HepG2 (cell line): ENCODE measurements around the gene MPC2. TPM values are rescaled to one million over a fixed set of nuclear protein-coding genes. Genes with fewer than 3 reads are reported as not detected.

Experiments used
- ATAC-seq: fragments of 200-7000 bp; cut with Tn5 transposase; 3 replicates; pipeline ENCODE4 v1.9.1; 2020; ENCODE audit warnings: mild to moderate bottlenecking, moderate library complexity
- BruUV-seq: library from RNA; stranded (reverse); fragments of 400-500 nt; replicated peaks from 2 replicates; lab custom pipeline; 2021; lab: Mats Ljungman, UMichigan
- CTCF ChIA-PET: fragments of 300-600 bp; formaldehyde crosslinking; extraction: SDS; loops from one replicate; lab custom pipeline; 2021; ENCODE audit warnings: low total read pairs, inconsistent platforms, low intra/inter-chr PET ratio; lab: Yijun Ruan, JAX
- POLR2A ChIA-PET: fragments of 350-600 bp; sonication (Branson Sonifier 250); formaldehyde crosslinking; loops from one replicate; lab custom pipeline; 2020; ENCODE audit warnings: antibody characterized with exemption, inconsistent platforms; lab: Yijun Ruan, JAX
- DNase-seq: peaks from one replicate; pipeline ENCODE4 v3.0.0-alpha.2; 2015; ENCODE audit warnings: low spot score
- FAIRE-seq: peaks from 3 replicates; lab custom pipeline; 2011; peaks lifted over from hg19 to GRCh38; lab: Jason Lieb, UNC
- H2AFZ ChIP-seq: one replicate; pipeline ENCODE4 v1.6.1; 2011; ENCODE audit warnings: low read length, inconsistent platforms
- H3K27ac ChIP-seq: fragments of 300-600 bp; 3 replicates; pipeline ENCODE4 v1.8.0; 2011; ENCODE audit warnings: mixed run types, mild to moderate bottlenecking, mixed read lengths, low read length, inconsistent platforms; ENCODE audit not compliant: insufficient read depth; ENCODE audit errors: extremely low read length
- H3K27me3 ChIP-seq, 2 experiments: fragments of 200-600 bp in 1 of 2; 2 replicates in 1 of 2; 3 replicates in 1 of 2; pipeline versions ENCODE4 v1.6.0 to v1.8.0; 2011; ENCODE audit warnings: low read length in 2 of 2, mild to moderate bottlenecking in 2 of 2, moderate library complexity in 2 of 2, inconsistent platforms in 1 of 2; ENCODE audit not compliant: insufficient read depth in 2 of 2, control insufficient read depth in 1 of 2
- H3K36me3 ChIP-seq, 2 experiments: fragments of 200-600 bp in 1 of 2; replicated peaks in 1 of 2; 2 replicates in 1 of 2; 3 replicates in 1 of 2; pipeline versions ENCODE4 v1.5.1 to v1.8.0; 2011; ENCODE audit warnings: low read length in 2 of 2, inconsistent platforms in 1 of 2; ENCODE audit not compliant: insufficient read depth in 2 of 2, control insufficient read depth in 1 of 2
- H3K4me1 ChIP-seq: 2 replicates; pipeline ENCODE4 v1.5.1; 2012; ENCODE audit warnings: low read length, inconsistent platforms; ENCODE audit not compliant: insufficient read depth
- H3K4me2 ChIP-seq: 2 replicates; pipeline ENCODE4 v1.6.0; 2011; ENCODE audit warnings: low read depth, low read length, inconsistent platforms
- H3K4me3 ChIP-seq, 3 experiments: fragments of 200-600 bp in 1 of 3; sonication (generic), shearing (Covaris generic) in 1 of 3; replicated peaks in 1 of 3; 2 replicates each; pipeline ENCODE4 v1.5.1; 2011 to 2016; ENCODE audit warnings: low read length in 3 of 3, inconsistent platforms in 2 of 3, low read depth in 2 of 3, mild to moderate bottlenecking in 2 of 3, control low read depth in 1 of 3, mixed read lengths in 1 of 3; ENCODE audit not compliant: insufficient read depth in 1 of 3
- H3K79me2 ChIP-seq: one replicate; pipeline ENCODE4 v1.6.1; 2011; ENCODE audit warnings: low read length, inconsistent platforms; ENCODE audit not compliant: insufficient read depth
- H3K9ac ChIP-seq: 2 replicates; pipeline ENCODE4 v1.6.0; 2011; ENCODE audit warnings: mild to moderate bottlenecking, low read depth, low read length, inconsistent platforms; ENCODE audit not compliant: insufficient read depth
- H3K9me3 ChIP-seq: 2 replicates; pipeline ENCODE4 v1.5.1; 2012; ENCODE audit warnings: mild to moderate bottlenecking, low read length
- H4K20me1 ChIP-seq: 2 replicates; pipeline ENCODE4 v1.6.0; 2011; ENCODE audit warnings: inconsistent platforms, mild to moderate bottlenecking, low read length, moderate library complexity; ENCODE audit not compliant: insufficient read depth
- FOXP1 ChIP-seq, 2 experiments: fragments of 450-650 bp in 1 of 2; IDR thresholded peaks; 2 replicates each; pipeline ENCODE4 v1.6.1; 2017 to 2018; ENCODE audit warnings: antibody characterized with exemption in 1 of 2
- HDAC2 ChIP-seq: sonication (generic); formaldehyde crosslinking; IDR thresholded peaks from 2 replicates; pipeline ENCODE4 v1.4.0; 2020; ENCODE audit warnings: missing genetic modification reagents
- ISX ChIP-seq: sonication (generic); formaldehyde crosslinking; conservative IDR thresholded peaks from 2 replicates; pipeline ENCODE4 v1.5.0; 2020; ENCODE audit warnings: missing genetic modification reagents
- KDM6A ChIP-seq: IDR thresholded peaks from 2 replicates; pipeline ENCODE4 v1.6.1; 2016; ENCODE audit warnings: low read depth
- PRPF4 ChIP-seq: fragments of 200-400 bp; formaldehyde crosslinking; IDR thresholded peaks from 2 replicates; pipeline ENCODE4 v1.6.1; 2016; ENCODE audit warnings: low read length, low read depth; ENCODE audit not compliant: poor library complexity, severe bottlenecking
- RCOR2 ChIP-seq: IDR thresholded peaks from 2 replicates; pipeline ENCODE4 v1.6.1; 2016; ENCODE audit warnings: missing biosample characterization, missing genetic modification reagents
- RFXANK ChIP-seq: IDR thresholded peaks from 2 replicates; pipeline ENCODE4 v1.6.1; 2016
- RFXAP ChIP-seq: sonication (generic); formaldehyde crosslinking; IDR thresholded peaks from 2 replicates; pipeline ENCODE4 v1.4.0; 2020; ENCODE audit warnings: missing genetic modification reagents, borderline replicate concordance
- SP4 ChIP-seq: sonication (generic); formaldehyde crosslinking; IDR thresholded peaks from 2 replicates; pipeline ENCODE4 v1.8.1; 2023; ENCODE audit warnings: mild to moderate bottlenecking, missing genetic modification reagents
- STAG1 ChIP-seq: sonication (generic); formaldehyde crosslinking; IDR thresholded peaks from 2 replicates; pipeline ENCODE4 v1.4.0; 2020; ENCODE audit warnings: missing genetic modification reagents
- ZIK1 ChIP-seq: sonication (generic); formaldehyde crosslinking; IDR thresholded peaks from 2 replicates; pipeline ENCODE4 v1.5.0; 2020; ENCODE audit warnings: mild to moderate bottlenecking, low read depth, missing genetic modification reagents, borderline replicate concordance
- ZNF510 ChIP-seq: sonication (generic); formaldehyde crosslinking; IDR thresholded peaks from 2 replicates; pipeline ENCODE4 v1.4.0; 2020; ENCODE audit warnings: low read depth, mild to moderate bottlenecking, missing genetic modification reagents
- ZSCAN29 ChIP-seq: sonication (generic); formaldehyde crosslinking; conservative IDR thresholded peaks from 2 replicates; pipeline ENCODE4 v1.4.0; 2020; ENCODE audit warnings: mild to moderate bottlenecking, missing genetic modification reagents
- WGBS: methylation state at CpG from one replicate; pipeline ENCODE4 v1.1.6; 2017; ENCODE audit warnings: low lambda C conversion rate; 5-methylcytosine and 5-hydroxymethylcytosine counted together
- in situ Hi-C: cut with HindIII; loops from 2 replicates; pipeline ENCODE4 v1.10.0; 2017; ENCODE audit warnings: low pct_unique_long_range_greater_than_20kb; ENCODE audit not compliant: extremely low pct_ligation_motif_present
- intact Hi-C: fragments of 100-400 bp; cut with micrococcal nuclease; formaldehyde crosslinking; loops from one replicate; pipeline ENCODE4 v1.10.0; 2022; ENCODE audit not compliant: unreplicated experiment
- polyA plus RNA-seq, 8 experiments: library from polyadenylated mRNA; depleted of rRNA in 3 of 8; stranded (reverse) in 7 of 8; unstranded in 1 of 8; fragments of >200 nt; fragmentation: Illumina TruSeq in 4 of 8; extraction: Trizol in 4 of 8; gene quantifications; 2 replicates each; pipeline versions ENCODE4 v1.2.1 to v1.2.3, GENCODE V29; 2011 to 2016; ENCODE audit warnings: low read depth in 4 of 8, missing spikeins in 1 of 8, mixed read lengths in 1 of 8; ENCODE audit not compliant: insufficient read depth in 1 of 8
- total RNA-seq, 5 experiments: library from RNA; depleted of rRNA; stranded (reverse); fragments of >200 nt; fragmentation: Illumina TruSeq; extraction: Trizol; gene quantifications; 2 replicates each; pipeline ENCODE4 v1.2.3, GENCODE V29; 2016; ENCODE audit warnings: low read depth in 1 of 5
- TF ChIP-seq, protein P1 (sequence below): sonication (generic); formaldehyde crosslinking; IDR thresholded peaks from 2 replicates; pipeline ENCODE4 v1.4.0; 2020; ENCODE audit warnings: missing genetic modification reagents
- TF ChIP-seq, protein P2 (sequence below): sonication (generic); formaldehyde crosslinking; IDR thresholded peaks from 2 replicates; pipeline ENCODE4 v1.5.0; 2020; ENCODE audit warnings: missing genetic modification reagents

MPC2 gene
- total and polyA plus RNA-seq, 2 of the 13 experiments (the other 11 are each of a cell fraction or from before 2014, with no cell fraction given), result 38.8 to 136 TPM

DNA sequence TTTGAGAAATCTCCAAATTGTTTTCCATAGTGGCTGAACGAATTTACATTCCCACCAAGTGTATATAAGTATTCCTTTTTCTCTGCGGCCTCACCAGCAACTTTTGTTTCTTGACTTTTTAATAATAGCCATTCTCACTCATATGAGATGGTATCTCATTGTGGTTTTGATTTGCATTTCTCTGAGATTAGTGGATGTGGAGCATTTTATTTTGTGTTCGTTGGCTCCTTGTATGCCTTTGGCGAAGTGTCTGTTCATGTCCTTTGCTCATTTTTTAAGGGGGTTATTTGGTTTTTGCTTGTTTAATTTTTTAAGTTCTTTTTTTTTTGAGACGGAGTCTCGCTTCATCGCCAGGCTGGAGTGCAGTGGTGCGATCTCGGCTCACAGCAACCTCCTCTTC lies 45.1 kb upstream of the MPC2 start:
- Histone ChIP-seq H3K9me3 (no peaks in the 10 kb centered on the region), H3K4me2 (no peak overlapping the region), H3K4me1 (peaks cover 15% of the 10 kb centered on the region), H3K79me2 (peaks cover 9% of the 10 kb centered on the region), H2AFZ (no peak overlapping the region), H3K9ac (no peak overlapping the region), H3K27ac (no peak overlapping the region), H3K4me3 (no peak overlapping the region), H3K36me3 (peaks cover 3 to 5% of the 10 kb centered on the region in 2 experiments; a peak in 4 of 5 replicates), H4K20me1 (peaks cover 2% of the 10 kb centered on the region; the same call in 1 of the 2 replicates), H3K27me3 (no peaks in the 10 kb centered on the region)
- FAIRE-seq (no peak), ATAC-seq (no peak), DNase-seq (no peak)
- in situ Hi-C loops (no loop called here), intact Hi-C loops (no loop called here)
- ChIA-PET POLR2A (no interaction called here), CTCF (no interaction called here)
- WGBS, result 98% methylated on average over 9 of the region's 9 CpGs
- no TSS peak for BruUV-seq
- no peak for TF ChIP-seq ZNF510
- no peak for TF ChIP-seq RCOR2 (CRISPR knock-in tag)
- TF ChIP-seq FOXP1 (IDR thresholded peaks at IDR 0.05), result no peak
- TF ChIP-seq FOXP1 (CRISPR knock-in tag; IDR thresholded peaks at IDR 0.05), result no peak
- TF ChIP-seq HDAC2 (CRISPR knock-in tag), result no peak
- TF ChIP-seq ISX (CRISPR knock-in tag), result no peak
- TF ChIP-seq ZSCAN29 (CRISPR knock-in tag), result no peak
- no peak for TF ChIP-seq PRPF4
- no peak for TF ChIP-seq KDM6A (CRISPR knock-in tag)
- TF ChIP-seq, protein P1, sequence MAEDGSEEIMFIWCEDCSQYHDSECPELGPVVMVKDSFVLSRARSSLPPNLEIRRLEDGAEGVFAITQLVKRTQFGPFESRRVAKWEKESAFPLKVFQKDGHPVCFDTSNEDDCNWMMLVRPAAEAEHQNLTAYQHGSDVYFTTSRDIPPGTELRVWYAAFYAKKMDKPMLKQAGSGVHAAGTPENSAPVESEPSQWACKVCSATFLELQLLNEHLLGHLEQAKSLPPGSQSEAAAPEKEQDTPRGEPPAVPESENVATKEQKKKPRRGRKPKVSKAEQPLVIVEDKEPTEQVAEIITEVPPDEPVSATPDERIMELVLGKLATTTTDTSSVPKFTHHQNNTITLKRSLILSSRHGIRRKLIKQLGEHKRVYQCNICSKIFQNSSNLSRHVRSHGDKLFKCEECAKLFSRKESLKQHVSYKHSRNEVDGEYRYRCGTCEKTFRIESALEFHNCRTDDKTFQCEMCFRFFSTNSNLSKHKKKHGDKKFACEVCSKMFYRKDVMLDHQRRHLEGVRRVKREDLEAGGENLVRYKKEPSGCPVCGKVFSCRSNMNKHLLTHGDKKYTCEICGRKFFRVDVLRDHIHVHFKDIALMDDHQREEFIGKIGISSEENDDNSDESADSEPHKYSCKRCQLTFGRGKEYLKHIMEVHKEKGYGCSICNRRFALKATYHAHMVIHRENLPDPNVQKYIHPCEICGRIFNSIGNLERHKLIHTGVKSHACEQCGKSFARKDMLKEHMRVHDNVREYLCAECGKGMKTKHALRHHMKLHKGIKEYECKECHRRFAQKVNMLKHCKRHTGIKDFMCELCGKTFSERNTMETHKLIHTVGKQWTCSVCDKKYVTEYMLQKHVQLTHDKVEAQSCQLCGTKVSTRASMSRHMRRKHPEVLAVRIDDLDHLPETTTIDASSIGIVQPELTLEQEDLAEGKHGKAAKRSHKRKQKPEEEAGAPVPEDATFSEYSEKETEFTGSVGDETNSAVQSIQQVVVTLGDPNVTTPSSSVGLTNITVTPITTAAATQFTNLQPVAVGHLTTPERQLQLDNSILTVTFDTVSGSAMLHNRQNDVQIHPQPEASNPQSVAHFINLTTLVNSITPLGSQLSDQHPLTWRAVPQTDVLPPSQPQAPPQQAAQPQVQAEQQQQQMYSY (CRISPR knock-in tag), result no peak
- no peak for TF ChIP-seq RFXAP (CRISPR knock-in tag)
- no peak for TF ChIP-seq RFXANK (CRISPR knock-in tag)
- TF ChIP-seq ZIK1, result no peak
- TF ChIP-seq, protein P2, sequence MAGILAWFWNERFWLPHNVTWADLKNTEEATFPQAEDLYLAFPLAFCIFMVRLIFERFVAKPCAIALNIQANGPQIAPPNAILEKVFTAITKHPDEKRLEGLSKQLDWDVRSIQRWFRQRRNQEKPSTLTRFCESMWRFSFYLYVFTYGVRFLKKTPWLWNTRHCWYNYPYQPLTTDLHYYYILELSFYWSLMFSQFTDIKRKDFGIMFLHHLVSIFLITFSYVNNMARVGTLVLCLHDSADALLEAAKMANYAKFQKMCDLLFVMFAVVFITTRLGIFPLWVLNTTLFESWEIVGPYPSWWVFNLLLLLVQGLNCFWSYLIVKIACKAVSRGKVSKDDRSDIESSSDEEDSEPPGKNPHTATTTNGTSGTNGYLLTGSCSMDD (CRISPR knock-in tag), result no peak
- TF ChIP-seq STAG1 (CRISPR knock-in tag), result no peak
- TF ChIP-seq SP4 (CRISPR knock-in tag), result no peak
